ENCODE results near the gene EXT2. TPM values are rescaled to one million over a fixed set of nuclear protein-coding genes. Genes with fewer than 3 reads are reported as not detected.

EXT2 gene
- total and polyA plus RNA-seq, 4 donors, result 18.0 to 95.3 (median 45.9) TPM

GRCh38 chr11:44198146-44198724, 102.8 kb downstream of the EXT2 start:
- H3K36me3 ChIP-seq (ENCODE audit: control insufficient read depth in 4 of 4, insufficient read depth in 4 of 4, low read length in 4 of 4), result peaks cover 2 to 18% (median 5%) of the 10 kb centered on the region in 4 donors
- ATAC-seq (ENCODE audit: insufficient read depth, low FRiP score) (no peak), DNase-seq (no peak)
- H3K4me1 ChIP-seq (ENCODE audit: control insufficient read depth in 5 of 5, insufficient read depth in 5 of 5, low read length in 5 of 5), result peaks cover 0 to 2% (median 0%) of the 10 kb centered on the region in 5 donors
- H3K4me3 ChIP-seq, result no peak overlapping the region
- no peak overlapping the region for H3K9ac ChIP-seq (ENCODE audit: insufficient read depth in 1 of 2, low read length in 2 of 2)
- no peak for TF ChIP-seq CTCF (IDR thresholded peaks at IDR 0.05; ENCODE audit: control extremely low read depth, extremely low read depth)
- H3K27me3 ChIP-seq (ENCODE audit: control insufficient read depth in 3 of 3, insufficient read depth in 3 of 3, low read length in 2 of 3), result no peaks in the 10 kb centered on the region
- H3K9me3 ChIP-seq (ENCODE audit: control insufficient read depth in 4 of 4, insufficient read depth in 3 of 4, low read length in 3 of 4), result peaks cover 0 to 2% (median 0%) of the 10 kb centered on the region in 4 donors
- H3K27ac ChIP-seq (ENCODE audit: low read depth in 1 of 2, low read length in 1 of 2), result no peak overlapping the region
- 65 to 87% methylated on average over 2 of the region's 2 CpGs for WGBS, 2 donors

- ATAC-seq (ENCODE audit: insufficient read depth, low FRiP score), result no peak
- Histone ChIP-seq H3K27ac (ENCODE audit: low read depth in 1 of 2, low read length in 1 of 2) (no peak overlapping the region), H3K4me1 (ENCODE audit: control insufficient read depth in 5 of 5, insufficient read depth in 5 of 5, low read length in 5 of 5) (peaks cover 0 to 2% (median 0%) of the 10 kb centered on the region in 5 donors), H3K4me3 (no peak overlapping the region), H3K9me3 (ENCODE audit: control insufficient read depth in 4 of 4, insufficient read depth in 3 of 4, low read length in 3 of 4) (peaks cover 0 to 2% (median 0%) of the 10 kb centered on the region in 4 donors), H3K9ac (ENCODE audit: insufficient read depth in 1 of 2, low read length in 2 of 2) (no peak overlapping the region), H3K36me3 (ENCODE audit: control insufficient read depth in 4 of 4, insufficient read depth in 4 of 4, low read length in 4 of 4) (peaks cover 2 to 18% (median 4%) of the 10 kb centered on the region in 4 donors), H3K27me3 (ENCODE audit: control insufficient read depth in 3 of 3, insufficient read depth in 3 of 3, low read length in 2 of 3) (no peaks in the 10 kb centered on the region)
- DNase-seq, result no peak
- 14 to 67% methylated on average over 1 of the region's 1 CpG for WGBS, 2 donors
- no peak for TF ChIP-seq CTCF (IDR thresholded peaks at IDR 0.05; ENCODE audit: control extremely low read depth, extremely low read depth)
Measured at GRCh38 chr11:44199298-44199697, 103.8 kb downstream of the EXT2 start.

GRCh38 chr11:44199816-44200215, 104.3 kb downstream of the EXT2 start:
- Histone ChIP-seq H3K27ac (ENCODE audit: low read depth in 1 of 2, low read length in 1 of 2) (no peak overlapping the region), H3K9ac (ENCODE audit: insufficient read depth in 1 of 2, low read length in 2 of 2) (no peak overlapping the region), H3K9me3 (ENCODE audit: control insufficient read depth in 4 of 4, insufficient read depth in 3 of 4, low read length in 3 of 4) (peaks cover 0 to 2% (median 0%) of the 10 kb centered on the region in 4 donors), H3K36me3 (ENCODE audit: control insufficient read depth in 4 of 4, insufficient read depth in 4 of 4, low read length in 4 of 4) (peaks cover 2 to 18% (median 4%) of the 10 kb centered on the region in 4 donors), H3K4me1 (ENCODE audit: control insufficient read depth in 5 of 5, insufficient read depth in 5 of 5, low read length in 5 of 5) (peaks cover 0 to 2% (median 0%) of the 10 kb centered on the region in 5 donors), H3K27me3 (ENCODE audit: control insufficient read depth in 3 of 3, insufficient read depth in 3 of 3, low read length in 2 of 3) (no peaks in the 10 kb centered on the region), H3K4me3 (no peak overlapping the region)
- DNase-seq (no peak), ATAC-seq (ENCODE audit: insufficient read depth, low FRiP score) (no peak)
- no peak for TF ChIP-seq CTCF (IDR thresholded peaks at IDR 0.05; ENCODE audit: control extremely low read depth, extremely low read depth)
- WGBS, 2 donors, result 91 to 92% methylated on average over 4 of the region's 4 CpGs
